T47D (cell line): Measurements from ENCODE around the gene TRIAP1.
"Not testable (repeated sequence)": the region's sequence is repeated elsewhere in the genome, so short reads cannot be mapped to it uniquely, and the experiment has no call there.

Experiments used
- DNase-seq, 2 experiments: peaks; one replicate each; pipeline versions ENCODE4 v3.0.0 to v3.0.0-alpha.2; 2011 to 2012; ENCODE audit warnings: low read depth in 1 of 2, low spot score in 1 of 2
- JUND ChIP-seq: IDR thresholded peaks from 2 replicates; pipeline ENCODE4 v1.6.1; 2012; ENCODE audit warnings: low read depth
- in situ Hi-C: cut with HindIII; loops from 2 replicates; pipeline ENCODE4 v1.10.0; 2016; ENCODE audit warnings: low sequenced_read_pairs, low pct_unique_long_range_greater_than_20kb

Gene TRIAP1

GRCh38 chr12:120445911-120446843, at the start of gene TRIAP1, which contains the start of gene GATC:
Gene TRIAP1 (minus strand): TSS chr12:120446384. CDS start chr12:120446372, 12 bp downstream.
Gene GATC (plus strand): TSS chr12:120446444. CDS start chr12:120446481, 37 bp downstream.
- in situ Hi-C loops = no loop called here
- TF ChIP-seq JUND = no peak
- peak; percentile 67 to 92 for DNase-seq

- TF ChIP-seq JUND = no peak
- in situ Hi-C loops = no loop called here
- DNase-seq = no peak
Measured at GRCh38 chr12:120495186-120495730, 49.1 kb upstream of the TRIAP1 start.

- no peak for DNase-seq
- no peak for TF ChIP-seq JUND
- in situ Hi-C loops = no loop called here
Measured at GRCh38 chr12:120490833-120491512, 44.8 kb upstream of the TRIAP1 start.

GRCh38 chr12:120490325-120490724, 44.1 kb upstream of the TRIAP1 start:
- no peak for DNase-seq

GRCh38 chr12:120489018-120489417, 42.8 kb upstream of the TRIAP1 start:
- DNase-seq = no peak
- no peak for TF ChIP-seq JUND
- in situ Hi-C loops = no loop called here

More at GRCh38 chr12:120490325-120490724, 44.1 kb upstream of the TRIAP1 start:
- in situ Hi-C loops = no loop called here
- TF ChIP-seq JUND = no peak

GRCh38 chr12:120488057-120488640, 42.0 kb upstream of the TRIAP1 start:
- no peak for DNase-seq
- no peak for TF ChIP-seq JUND
- in situ Hi-C loops = no loop called here

- DNase-seq, in situ Hi-C loops: not testable (repeated sequence)
Measured at GRCh38 chr12:120487552-120487951, 41.4 kb upstream of the TRIAP1 start.

GRCh38 chr12:120485961-120486881, 40.0 kb upstream of the TRIAP1 start:
- in situ Hi-C loops = no loop called here
- no peak for TF ChIP-seq JUND
- no peak for DNase-seq

- DNase-seq = no peak
- TF ChIP-seq JUND = no peak
- in situ Hi-C loops = no loop called here
Measured at GRCh38 chr12:120483621-120484020, 37.4 kb upstream of the TRIAP1 start.

- in situ Hi-C loops = no loop called here
- no peak for TF ChIP-seq JUND
- DNase-seq = no peak
Measured at GRCh38 chr12:120481022-120481767, 35.0 kb upstream of the TRIAP1 start.

- in situ Hi-C loops = no loop called here
Measured at GRCh38 chr12:120480211-120480610, 34.0 kb upstream of the TRIAP1 start.

More at GRCh38 chr12:120480211-120480610, 34.0 kb upstream of the TRIAP1 start:
- DNase-seq = no peak
- no peak for TF ChIP-seq JUND
